Hepatocyte (in vitro differentiated cells): ENCODE data around the gene SCN9A.

Experiments used
- EZH2 ChIP-seq: fragments of 200-600 bp; sonication (generic); IDR thresholded peaks from 2 replicates; pipeline ENCODE4 v1.6.1; 2016; ENCODE audit warnings: antibody characterized with exemption, mild to moderate bottlenecking, borderline replicate concordance
- EZH2phosphoT487 ChIP-seq: fragments of 200-600 bp; sonication (generic); IDR thresholded peaks from one replicate; pipeline ENCODE4 v1.6.1; 2018; ENCODE audit warnings: antibody characterized with exemption, mild to moderate bottlenecking, low read depth, moderate library complexity; ENCODE audit not compliant: unreplicated experiment, severe bottlenecking
- TF ChIP-seq, protein P1 (sequence below): fragments of 200-600 bp; sonication (generic); IDR thresholded peaks from 2 replicates; pipeline ENCODE4 v1.5.1; 2016; ENCODE audit warnings: antibody characterized with exemption, mild to moderate bottlenecking; ENCODE audit not compliant: poor library complexity

DNA sequence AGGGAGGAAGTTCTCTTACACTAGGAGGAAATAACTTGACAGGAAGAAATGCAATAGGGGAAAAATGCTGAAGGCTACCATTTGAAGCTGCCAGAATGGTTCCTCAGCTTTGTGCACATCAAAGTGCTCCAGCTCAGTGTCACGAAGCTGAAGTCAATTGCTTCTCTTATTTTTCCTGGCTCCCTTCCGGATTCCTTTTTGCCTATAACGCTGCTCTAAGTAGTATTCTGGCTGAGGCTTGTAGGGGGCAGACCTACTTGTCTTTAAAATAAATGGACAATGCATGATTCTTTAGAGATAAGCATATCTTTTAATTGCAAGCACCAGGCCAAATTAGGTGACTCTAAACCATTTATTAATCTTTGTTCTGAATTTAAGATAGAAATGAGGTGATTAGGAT is 187.7 kb downstream of the SCN9A start:
- TF ChIP-seq, protein P1, sequence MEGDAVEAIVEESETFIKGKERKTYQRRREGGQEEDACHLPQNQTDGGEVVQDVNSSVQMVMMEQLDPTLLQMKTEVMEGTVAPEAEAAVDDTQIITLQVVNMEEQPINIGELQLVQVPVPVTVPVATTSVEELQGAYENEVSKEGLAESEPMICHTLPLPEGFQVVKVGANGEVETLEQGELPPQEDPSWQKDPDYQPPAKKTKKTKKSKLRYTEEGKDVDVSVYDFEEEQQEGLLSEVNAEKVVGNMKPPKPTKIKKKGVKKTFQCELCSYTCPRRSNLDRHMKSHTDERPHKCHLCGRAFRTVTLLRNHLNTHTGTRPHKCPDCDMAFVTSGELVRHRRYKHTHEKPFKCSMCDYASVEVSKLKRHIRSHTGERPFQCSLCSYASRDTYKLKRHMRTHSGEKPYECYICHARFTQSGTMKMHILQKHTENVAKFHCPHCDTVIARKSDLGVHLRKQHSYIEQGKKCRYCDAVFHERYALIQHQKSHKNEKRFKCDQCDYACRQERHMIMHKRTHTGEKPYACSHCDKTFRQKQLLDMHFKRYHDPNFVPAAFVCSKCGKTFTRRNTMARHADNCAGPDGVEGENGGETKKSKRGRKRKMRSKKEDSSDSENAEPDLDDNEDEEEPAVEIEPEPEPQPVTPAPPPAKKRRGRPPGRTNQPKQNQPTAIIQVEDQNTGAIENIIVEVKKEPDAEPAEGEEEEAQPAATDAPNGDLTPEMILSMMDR: no peak
- no peak for TF ChIP-seq EZH2
- no peak for TF ChIP-seq EZH2phosphoT487
